ENCODE results near the gene PGA5. TPM values are rescaled to one million over a fixed set of nuclear protein-coding genes. Genes with fewer than 3 reads are reported as not detected.
A peak's percentile ranks its signal among the peaks of the same experiment; 100 is the strongest.

Gene PGA5
- total RNA-seq, 1 donor: not detected

- Histone ChIP-seq H3K4me3 (ENCODE audit: insufficient read depth, low read length) (no peak overlapping the region), H3K79me2 (ENCODE audit: insufficient read depth, low read length) (no peaks in the 10 kb centered on the region), H3K4me1 (ENCODE audit: insufficient read depth, low read length) (no peaks in the 10 kb centered on the region), H2AFZ (ENCODE audit: low read length) (no peak overlapping the region), H3K4me2 (ENCODE audit: insufficient read depth, low read length) (no peak overlapping the region), H3K9me3 (ENCODE audit: low read depth, low read length) (no peaks in the 10 kb centered on the region), H3K27me3 (ENCODE audit: insufficient read depth, low read length) (no peaks in the 10 kb centered on the region), H4K20me1 (ENCODE audit: insufficient read depth, low read length) (no peaks in the 10 kb centered on the region), H3K27ac (ENCODE audit: low read depth, low read length) (no peak overlapping the region), H3K36me3 (ENCODE audit: insufficient read depth, low read length) (peaks cover 3% of the 10 kb centered on the region)
- no peak for TF ChIP-seq CTCF (IDR thresholded peaks at IDR 0.05; ENCODE audit: extremely low read depth, low read depth, low read length)
- no peak for DNase-seq (ENCODE audit: insufficient read length, low spot score, missing footprints)
These were observed 27.7 kb downstream of the PGA5 start for GRCh38 chr11:61268588-61269250.

GRCh38 chr11:61270354-61271076, 29.5 kb downstream of the PGA5 start:
- Histone ChIP-seq H3K4me2 (ENCODE audit: insufficient read depth, low read length) (no peak overlapping the region), H3K36me3 (ENCODE audit: insufficient read depth, low read length) (peaks cover 3% of the 10 kb centered on the region), H3K27ac (ENCODE audit: low read depth, low read length) (no peak overlapping the region), H3K79me2 (ENCODE audit: insufficient read depth, low read length) (no peaks in the 10 kb centered on the region), H3K9me3 (ENCODE audit: low read depth, low read length) (no peaks in the 10 kb centered on the region), H2AFZ (ENCODE audit: low read length) (no peak overlapping the region), H3K4me3 (ENCODE audit: insufficient read depth, low read length) (no peak overlapping the region), H3K4me1 (ENCODE audit: insufficient read depth, low read length) (no peaks in the 10 kb centered on the region), H4K20me1 (ENCODE audit: insufficient read depth, low read length) (peaks cover 2% of the 10 kb centered on the region), H3K27me3 (ENCODE audit: insufficient read depth, low read length) (no peaks in the 10 kb centered on the region)
- no peak for TF ChIP-seq CTCF (IDR thresholded peaks at IDR 0.05; ENCODE audit: extremely low read depth, low read depth, low read length)
- peak; percentile 94 for DNase-seq (ENCODE audit: insufficient read length, low spot score, missing footprints)

- no peaks in the 10 kb centered on the region for H3K4me1 ChIP-seq (ENCODE audit: insufficient read depth, low read length)
- DNase-seq (ENCODE audit: insufficient read length, low spot score, missing footprints): no peak
- TF ChIP-seq CTCF (IDR thresholded peaks at IDR 0.05; ENCODE audit: extremely low read depth, low read depth, low read length): no peak
- no peak overlapping the region for H2AFZ ChIP-seq (ENCODE audit: low read length)
- no peaks in the 10 kb centered on the region for H3K27me3 ChIP-seq (ENCODE audit: insufficient read depth, low read length)
- H4K20me1 ChIP-seq (ENCODE audit: insufficient read depth, low read length): peaks cover 2% of the 10 kb centered on the region
- H3K9me3 ChIP-seq (ENCODE audit: low read depth, low read length): no peaks in the 10 kb centered on the region
- H3K4me3 ChIP-seq (ENCODE audit: insufficient read depth, low read length): no peak overlapping the region
- H3K27ac ChIP-seq (ENCODE audit: low read depth, low read length): no peak overlapping the region
- peaks cover 3% of the 10 kb centered on the region for H3K36me3 ChIP-seq (ENCODE audit: insufficient read depth, low read length)
- no peaks in the 10 kb centered on the region for H3K79me2 ChIP-seq (ENCODE audit: insufficient read depth, low read length)
- H3K4me2 ChIP-seq (ENCODE audit: insufficient read depth, low read length): no peak overlapping the region
These were observed 31.8 kb downstream of the PGA5 start for GRCh38 chr11:61272731-61273130.

All from osteoblast (primary cell).